Testis (tissue), 3 donors: ENCODE results near the gene CZIB. TPM values are rescaled to one million over a fixed set of nuclear protein-coding genes. Genes with fewer than 3 reads are reported as not detected.

Experiments used
- DNase-seq: peaks from one replicate; pipeline ENCODE4 v3.0.0-alpha.2; 2019
- H3K27ac ChIP-seq, 2 donors: fragments of 200-600 bp; sonication (generic); one replicate each; pipeline ENCODE4 v1.5.1; 2019
- H3K27me3 ChIP-seq: fragments of 200-600 bp; sonication (generic); one replicate; pipeline ENCODE4 v1.5.1; 2019
- H3K36me3 ChIP-seq: fragments of 200-600 bp; sonication (generic); one replicate; pipeline ENCODE4 v1.5.1; 2017; ENCODE audit warnings: low read depth; ENCODE audit errors: missing control alignments
- H3K4me1 ChIP-seq: fragments of 200-600 bp; sonication (generic); one replicate; pipeline ENCODE4 v1.5.1; 2019
- H3K4me3 ChIP-seq, 2 donors: fragments of 200-600 bp; sonication (generic); one replicate each; pipeline ENCODE4 v1.5.1; 2017 to 2019
- H3K9me3 ChIP-seq: fragments of 200-600 bp; sonication (generic); one replicate; pipeline ENCODE4 v1.5.1; 2017
- CTCF ChIP-seq, 3 experiments: fragments of 450-650 bp in 2 of 3; fragments of 200-600 bp in 1 of 3; sonication (generic) in 1 of 3; IDR thresholded peaks; one replicate each; pipeline ENCODE4 v1.5.1; 2016 to 2019; ENCODE audit warnings: antibody characterized with exemption in 3 of 3, mild to moderate bottlenecking in 2 of 3, moderate library complexity in 1 of 3
- POLR2A ChIP-seq: fragments of 450-650 bp; IDR thresholded peaks from one replicate; pipeline ENCODE4 v1.6.1; 2017; ENCODE audit warnings: antibody characterized with exemption, mild to moderate bottlenecking, moderate library complexity
- WGBS, 2 donors: methylation state at CpG; one replicate each; pipeline ENCODE4 v1.1.5; 2018; 5-methylcytosine and 5-hydroxymethylcytosine counted together
- intact Hi-C: fragments of 100-400 bp; cut with DNase I; formaldehyde crosslinking; loops from one replicate; pipeline ENCODE4 v1.15.1; 2023; ENCODE audit warnings: low total_unique reads
- polyA plus RNA-seq: library from polyadenylated mRNA; stranded (reverse); fragments of 350-450 nt; fragmentation: Illumina TruSeq; extraction: RNeasy Lipid Tissue Mini Kit (QIAGEN cat#74804); gene quantifications from one replicate; pipeline ENCODE4 v1.2.3, GENCODE V29; 2014; ENCODE audit warnings: low read depth, low replicate concordance; ENCODE audit not compliant: insufficient read depth
- total RNA-seq, 2 donors: library from RNA; depleted of rRNA; stranded (reverse); fragments of >200 nt; gene quantifications; one replicate each; pipeline ENCODE4 v1.2.3, GENCODE V29; 2016

CZIB gene
- total and polyA plus RNA-seq, 3 donors from 2014 or later: 55.0 to 97.2 (median 55.4) TPM

GRCh38 chr1:53254011-53254640, 33.7 kb upstream of the CZIB start:
- Histone ChIP-seq H3K4me3 (no peak overlapping the region), H3K27me3 (no peaks in the 10 kb centered on the region), H3K4me1 (peaks cover 9% of the 10 kb centered on the region), H3K9me3 (no peaks in the 10 kb centered on the region), H3K27ac (no peak overlapping the region), H3K36me3 (no peaks in the 10 kb centered on the region)
- intact Hi-C loops: no loop called here
- DNase-seq: no peak
- 48 to 58% methylated on average over 4 of the region's 4 CpGs for WGBS, 2 donors
- TF ChIP-seq POLR2A: no peak
- TF ChIP-seq CTCF (IDR thresholded peaks at IDR 0.05): no peak

DNA sequence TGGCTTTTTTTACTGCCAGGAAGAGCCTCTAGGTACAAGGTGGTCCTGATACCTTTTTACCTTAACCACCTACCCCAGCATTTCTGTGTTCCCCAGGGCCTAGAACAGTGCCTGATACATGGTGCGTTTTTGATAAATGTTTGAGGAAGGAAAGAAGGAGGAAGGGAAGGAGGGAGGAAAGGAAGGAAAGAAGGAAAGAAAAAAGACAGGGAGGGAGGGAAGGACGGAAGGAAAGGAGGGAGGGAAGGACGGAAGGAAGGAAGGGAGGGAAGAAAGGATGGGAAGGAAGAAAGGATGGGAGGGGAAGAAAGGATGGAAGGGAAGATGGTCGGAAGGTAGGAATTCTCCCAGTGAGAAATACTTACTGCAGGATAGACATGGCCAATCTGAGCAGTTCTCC, 29.9 kb upstream of the CZIB start:
- WGBS, 2 donors: 85 to 89% methylated on average over 4 of the region's 4 CpGs
- peaks cover 9% of the 10 kb centered on the region for H3K4me1 ChIP-seq
- intact Hi-C loops: no loop called here
- no peak overlapping the region for H3K4me3 ChIP-seq
- no peaks in the 10 kb centered on the region for H3K36me3 ChIP-seq
- DNase-seq: no peak
- TF ChIP-seq CTCF (IDR thresholded peaks at IDR 0.05): no peak
- no peak for TF ChIP-seq POLR2A
- no peak overlapping the region for H3K27ac ChIP-seq
- no peaks in the 10 kb centered on the region for H3K27me3 ChIP-seq
- no peaks in the 10 kb centered on the region for H3K9me3 ChIP-seq

- Histone ChIP-seq H3K36me3 (no peaks in the 10 kb centered on the region), H3K4me1 (peaks cover 7% of the 10 kb centered on the region), H3K27me3 (no peaks in the 10 kb centered on the region), H3K9me3 (no peaks in the 10 kb centered on the region), H3K27ac (no peak overlapping the region), H3K4me3 (no peak overlapping the region)
- TF ChIP-seq POLR2A (no peak), CTCF (IDR thresholded peaks at IDR 0.05) (no peak)
- DNase-seq: no peak
- 55 to 74% methylated on average over 3 of the region's 3 CpGs for WGBS, 2 donors
- intact Hi-C loops: no loop called here
Measured at GRCh38 chr1:53249706-53250105, 29.3 kb upstream of the CZIB start.

DNA sequence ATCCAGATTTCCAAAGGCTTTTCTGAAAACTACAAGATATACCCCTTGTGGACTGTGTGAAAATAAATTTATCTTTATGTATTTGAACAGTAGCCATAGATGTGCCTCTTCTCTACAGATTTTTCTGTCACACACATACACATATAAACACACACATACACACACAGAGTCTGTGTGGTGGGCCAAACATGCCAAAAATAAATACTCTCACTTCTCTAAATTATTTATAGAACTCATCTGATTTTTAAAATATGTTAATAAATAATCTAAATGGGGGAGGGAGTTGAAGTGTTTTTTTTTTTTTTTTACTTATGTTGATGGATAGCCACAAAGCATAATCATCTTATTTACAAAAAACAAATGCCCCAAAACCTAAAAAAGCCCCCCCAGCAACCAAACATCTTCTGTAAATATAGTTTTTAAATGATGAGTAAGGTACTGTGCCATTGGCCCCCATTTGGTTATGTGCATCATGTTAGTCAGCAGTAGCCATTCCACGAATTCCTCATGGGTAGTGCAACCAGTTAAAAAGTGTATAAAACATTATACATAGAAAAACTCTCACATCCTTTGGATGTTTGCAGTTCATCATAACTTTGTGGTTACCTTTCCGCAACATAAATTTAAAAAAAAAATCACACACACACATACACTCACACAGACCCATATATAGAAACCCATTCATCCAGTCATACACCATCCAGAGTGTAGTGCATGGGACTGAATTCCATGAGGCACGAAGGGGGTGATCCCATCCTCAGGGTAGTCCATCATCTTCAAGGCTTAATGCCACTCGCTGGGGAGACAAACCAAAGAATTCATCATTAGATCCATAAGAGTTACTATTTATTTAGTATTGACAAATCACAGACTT, 26.1 kb upstream of the CZIB start:
- WGBS, 2 donors: 82% methylated on average over 4 of the region's 4 CpGs
- DNase-seq: no peak
- no peak for TF ChIP-seq POLR2A
- no peak for TF ChIP-seq CTCF (IDR thresholded peaks at IDR 0.05)
- Histone ChIP-seq H3K36me3 (no peaks in the 10 kb centered on the region), H3K4me3 (no peak overlapping the region), H3K4me1 (no peaks in the 10 kb centered on the region), H3K27me3 (no peaks in the 10 kb centered on the region), H3K27ac (no peak overlapping the region), H3K9me3 (no peaks in the 10 kb centered on the region)
- intact Hi-C loops: no loop called here
